GM23248 (cell line): Measurements from ENCODE around the gene LHCGR.

Experiments used
- EZH2 ChIP-seq: fragments of 200-600 bp; sonication (generic); IDR thresholded peaks from 2 replicates; pipeline ENCODE4 v1.6.1; 2018; ENCODE audit warnings: antibody characterized with exemption, mild to moderate bottlenecking; ENCODE audit not compliant: insufficient read depth, poor library complexity, severe bottlenecking
- EZH2phosphoT487 ChIP-seq: fragments of 200-600 bp; sonication (generic); IDR thresholded peaks from 2 replicates; pipeline ENCODE4 v1.6.1; 2018; ENCODE audit warnings: antibody characterized with exemption, moderate library complexity, mild to moderate bottlenecking, low read depth; ENCODE audit not compliant: insufficient read depth

GRCh38 chr2:48756289-48756688, 765 bp upstream of the LHCGR start:
- TF ChIP-seq EZH2: no peak
- no peak for TF ChIP-seq EZH2phosphoT487
